Ectodermal cell (in vitro differentiated cells): Measurements from ENCODE around the gene SRRM3.
"Not testable (repeated sequence)": the region's sequence is repeated elsewhere in the genome, so short reads cannot be mapped to it uniquely, and the experiment has no call there.

ENCODE experiments used
- H3K27ac ChIP-seq: 2 replicates; pipeline ENCODE4 v1.7.0; 2013; ENCODE audit warnings: mild to moderate bottlenecking, low read depth, low read length; ENCODE audit not compliant: insufficient read depth, poor library complexity, severe bottlenecking
- H3K27me3 ChIP-seq: 2 replicates; pipeline ENCODE4 v1.7.0; 2013; ENCODE audit warnings: mild to moderate bottlenecking, low read length; ENCODE audit not compliant: insufficient read depth, control insufficient read depth, poor library complexity, severe bottlenecking
- H3K36me3 ChIP-seq: one replicate; pipeline ENCODE4 v1.7.0; 2013; ENCODE audit warnings: low read length; ENCODE audit not compliant: control insufficient read depth, insufficient read depth
- H3K4me1 ChIP-seq: one replicate; pipeline ENCODE4 v1.7.0; 2013; ENCODE audit warnings: low read length; ENCODE audit not compliant: control insufficient read depth, insufficient read depth
- H3K4me3 ChIP-seq: 2 replicates; pipeline ENCODE4 v1.7.0; 2013; ENCODE audit warnings: low read depth, low read length, control low read depth; ENCODE audit not compliant: insufficient read depth
- H3K9me3 ChIP-seq: 2 replicates; pipeline ENCODE4 v1.7.0; 2013; ENCODE audit warnings: mild to moderate bottlenecking, low read length, moderate library complexity; ENCODE audit not compliant: control insufficient read depth
- WGBS, 2 experiments: methylation state at CpG; one replicate each; pipeline ENCODE4 v1.1.7; 2013; ENCODE audit warnings: missing lambda C conversion rate in 2 of 2; 5-methylcytosine and 5-hydroxymethylcytosine counted together

The SRRM3 gene

DNA sequence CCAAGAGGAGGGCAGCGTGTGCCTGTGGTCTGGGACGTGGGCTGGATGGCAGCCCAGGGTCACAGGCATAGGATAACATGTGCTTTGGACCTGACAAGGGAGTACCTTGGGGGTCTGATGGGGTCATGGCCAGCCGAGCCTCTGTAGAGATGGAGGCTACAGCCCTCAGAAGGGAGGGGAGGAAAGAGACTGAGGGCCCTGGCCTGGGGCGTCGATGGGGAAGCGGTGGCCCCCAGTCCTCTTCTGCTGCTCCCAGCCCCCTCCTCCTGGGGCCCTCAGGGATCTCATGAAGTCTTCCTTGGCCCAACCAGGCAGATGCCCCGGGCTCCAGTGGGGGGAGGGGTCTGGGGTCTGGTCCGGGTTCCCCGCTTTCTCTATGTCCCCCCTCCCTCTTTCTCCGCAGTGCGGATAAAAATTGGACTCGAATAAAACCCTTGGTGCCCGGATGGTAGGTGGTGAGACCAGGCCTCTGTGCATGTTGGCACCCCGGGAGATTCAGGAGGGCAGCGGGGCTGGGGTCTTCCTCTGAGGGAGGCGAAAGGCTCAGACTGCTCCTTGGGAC is 85.2 kb downstream of the SRRM3 start:
- H3K4me3 ChIP-seq: no peak overlapping the region
- peaks cover 2% of the 10 kb centered on the region for H3K4me1 ChIP-seq
- 90 to 91% methylated on average over 16 of the region's 16 CpGs for WGBS, 2 experiments
- no peaks in the 10 kb centered on the region for H3K9me3 ChIP-seq
- H3K27me3 ChIP-seq: peaks cover 20% of the 10 kb centered on the region
- H3K27ac ChIP-seq: no peak overlapping the region
- no peaks in the 10 kb centered on the region for H3K36me3 ChIP-seq

DNA sequence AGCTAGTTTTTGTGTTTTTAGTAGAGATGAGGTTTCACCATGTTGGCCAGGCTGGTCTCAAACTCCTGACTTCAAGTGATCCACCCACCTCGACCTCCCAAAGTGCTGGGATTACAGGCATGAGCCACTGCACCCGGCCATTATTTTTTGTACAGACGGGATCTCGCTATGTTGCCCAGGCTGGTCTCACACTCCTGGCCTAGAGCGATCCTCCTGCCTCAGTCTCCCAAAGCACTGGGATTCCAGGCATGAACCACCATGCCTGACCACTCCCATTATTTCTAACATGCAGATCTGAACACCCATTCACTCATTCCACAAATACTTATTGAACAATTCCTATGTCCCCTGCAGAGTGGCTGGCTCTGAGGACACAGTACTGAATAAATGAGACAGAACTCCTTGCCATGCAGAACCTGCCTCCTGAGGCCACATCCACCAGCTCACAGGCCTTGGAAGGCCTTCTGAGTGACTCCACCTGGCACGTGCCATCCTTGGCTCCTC is 89.2 kb downstream of the SRRM3 start:
- H3K9me3 ChIP-seq, H3K36me3 ChIP-seq, H3K27me3 ChIP-seq, H3K4me3 ChIP-seq, H3K27ac ChIP-seq, H3K4me1 ChIP-seq: not testable (repeated sequence)
- 88 to 90% methylated on average over 6 of the region's 6 CpGs for WGBS, 2 experiments

- 34% methylated on average over 30 of the region's 30 CpGs for WGBS, 2 experiments
- Histone ChIP-seq H3K27me3 (no peaks in the 10 kb centered on the region), H3K9me3 (no peaks in the 10 kb centered on the region), H3K27ac (no peak overlapping the region), H3K4me3 (no peak overlapping the region), H3K4me1 (peaks cover 6% of the 10 kb centered on the region), H3K36me3 (no peaks in the 10 kb centered on the region)
Measured at GRCh38 chr7:76291351-76292212, 89.9 kb downstream of the SRRM3 start.

- no peak overlapping the region for H3K27ac ChIP-seq
- H3K4me3 ChIP-seq: no peak overlapping the region
- H3K4me1 ChIP-seq: peaks cover 6% of the 10 kb centered on the region
- no peaks in the 10 kb centered on the region for H3K27me3 ChIP-seq
- WGBS, 2 experiments: 84 to 85% methylated on average over 5 of the region's 5 CpGs
- no peaks in the 10 kb centered on the region for H3K36me3 ChIP-seq
- H3K9me3 ChIP-seq: no peaks in the 10 kb centered on the region
Measured at GRCh38 chr7:76292213-76292573, 90.5 kb downstream of the SRRM3 start.

GRCh38 chr7:76292911-76293310 is 91.2 kb downstream of the SRRM3 start:
- WGBS, 2 experiments: 92 to 93% methylated on average over 5 of the region's 5 CpGs
- not testable (repeated sequence) for H3K4me1 ChIP-seq, H3K4me3 ChIP-seq, H3K9me3 ChIP-seq, H3K27ac ChIP-seq, H3K36me3 ChIP-seq, H3K27me3 ChIP-seq

DNA sequence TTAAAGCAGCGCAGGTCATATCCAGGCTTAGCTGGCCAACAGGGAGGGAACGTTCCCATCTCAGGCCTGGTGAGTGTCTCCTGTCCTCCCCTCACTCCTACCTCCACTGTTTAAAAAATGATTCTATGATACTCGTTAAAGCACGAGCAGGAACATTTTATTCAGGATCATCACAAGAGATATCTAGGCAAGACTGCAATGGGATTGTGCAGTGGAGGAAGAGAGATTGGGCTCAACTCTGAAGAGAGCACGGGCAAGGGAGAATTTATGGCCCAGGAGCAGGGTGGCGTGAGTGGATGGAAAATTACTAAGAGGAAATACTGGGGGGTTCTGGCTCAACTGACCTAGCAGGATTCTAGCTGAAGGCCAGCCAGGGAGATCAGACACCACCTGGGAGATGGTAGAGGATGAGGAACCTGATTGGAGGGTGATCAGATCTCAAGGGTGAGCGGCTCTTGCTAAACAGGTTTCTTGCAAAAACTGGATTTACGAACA is 91.8 kb downstream of the SRRM3 start:
- H3K9me3 ChIP-seq: no peaks in the 10 kb centered on the region
- no peak overlapping the region for H3K27ac ChIP-seq
- H3K27me3 ChIP-seq: no peaks in the 10 kb centered on the region
- H3K4me1 ChIP-seq: peaks cover 6% of the 10 kb centered on the region
- WGBS, 2 experiments: 93 to 95% methylated on average over 8 of the region's 8 CpGs
- H3K4me3 ChIP-seq: no peak overlapping the region
- H3K36me3 ChIP-seq: no peaks in the 10 kb centered on the region

GRCh38 chr7:76294344-76295024 is 92.8 kb downstream of the SRRM3 start:
- Histone ChIP-seq H3K4me3 (no peak overlapping the region), H3K27ac (no peak overlapping the region), H3K27me3 (no peaks in the 10 kb centered on the region), H3K36me3 (no peaks in the 10 kb centered on the region), H3K9me3 (no peaks in the 10 kb centered on the region), H3K4me1 (peaks cover 6% of the 10 kb centered on the region)
- WGBS, 2 experiments: 60 to 62% methylated on average over 20 of the region's 20 CpGs

- no peak overlapping the region for H3K27ac ChIP-seq
- H3K27me3 ChIP-seq: peaks cover 11% of the 10 kb centered on the region
- no peaks in the 10 kb centered on the region for H3K36me3 ChIP-seq
- H3K4me1 ChIP-seq: peaks cover 6% of the 10 kb centered on the region
- no peak overlapping the region for H3K4me3 ChIP-seq
- 88% methylated on average over 22 of the region's 22 CpGs for WGBS, 2 experiments
- no peaks in the 10 kb centered on the region for H3K9me3 ChIP-seq
Measured at GRCh38 chr7:76296743-76297740, 95.3 kb downstream of the SRRM3 start.

DNA sequence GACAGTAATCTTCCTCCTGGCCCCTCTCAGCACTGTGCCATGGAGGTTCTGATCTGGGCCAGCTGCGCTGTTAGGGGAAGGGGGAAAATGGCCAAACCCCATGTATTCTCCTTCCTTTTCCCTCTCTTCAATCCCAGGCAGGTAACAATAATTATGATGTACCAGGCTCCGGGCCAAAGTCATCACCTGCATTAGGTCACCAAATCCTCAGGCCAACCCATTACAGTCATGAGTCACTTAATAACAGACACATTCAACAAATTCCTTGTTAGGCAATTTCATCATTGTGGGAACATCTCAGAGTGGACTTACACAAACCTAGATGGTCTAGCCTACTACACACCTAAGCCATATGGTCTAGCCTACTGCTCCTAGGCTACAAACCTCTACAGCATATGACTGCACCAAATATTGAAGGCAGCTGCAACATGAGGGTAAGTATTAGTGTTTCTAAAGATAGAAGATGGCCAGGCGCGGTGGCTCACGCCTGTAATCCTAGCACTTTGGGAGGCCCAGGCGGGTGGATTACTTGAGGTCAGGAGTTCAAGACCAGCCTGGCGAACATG is 98.6 kb downstream of the SRRM3 start:
- Histone ChIP-seq H3K36me3 (no peaks in the 10 kb centered on the region), H3K4me1 (peaks cover 8% of the 10 kb centered on the region), H3K27ac (no peak overlapping the region), H3K4me3 (no peak overlapping the region), H3K9me3 (no peaks in the 10 kb centered on the region), H3K27me3 (peaks cover 23% of the 10 kb centered on the region)
- WGBS, 2 experiments: 94 to 95% methylated on average over 7 of the region's 7 CpGs
